Right renal cortex interstitium (tissue), 3 donors: ENCODE data around the gene PCA3. TPM values are rescaled to one million over a fixed set of nuclear protein-coding genes. Genes with fewer than 3 reads are reported as not detected.

Experiments used
- DNase-seq, 3 donors: peaks; one replicate each; pipeline ENCODE4 v3.0.0-alpha.2; 2013; ENCODE audit warnings: low read depth in 3 of 3, low spot score in 2 of 3
- polyA plus RNA-seq, 3 donors: library from polyadenylated mRNA; unstranded; fragments of 120-200 nt; gene quantifications; one replicate each; pipeline ENCODE4 v1.2.1, GENCODE V29; 2013; ENCODE audit not compliant: insufficient read length in 3 of 3

Gene PCA3
- polyA plus RNA-seq, 3 donors, result 0.26 to 0.67 (median 0.40) TPM

- DNase-seq, result peak in 1 of 3 donors; percentile 9
These were observed 54.0 kb downstream of the PCA3 start for GRCh38 chr9:76818271-76818670.

GRCh38 chr9:76820431-76820830 lies 56.2 kb downstream of the PCA3 start:
- DNase-seq, result no peak

- DNase-seq, result no peak
These were observed 63.2 kb downstream of the PCA3 start for GRCh38 chr9:76827296-76828080.

- DNase-seq, result no peak
These were observed 64.2 kb downstream of the PCA3 start for GRCh38 chr9:76828447-76828846.

- DNase-seq, result no peak
These were observed 71.5 kb downstream of the PCA3 start for GRCh38 chr9:76835571-76836283.

Other genes starting within 250 kb of the PCA3 start
- 10 to 100 TPM; 11.5 to 14.3 (median 12.7) TPM for gene PRUNE2, start 141.7 kb downstream of the PCA3 start, polyA plus RNA-seq